ENCODE measurements around the gene EFNA5.

DNA sequence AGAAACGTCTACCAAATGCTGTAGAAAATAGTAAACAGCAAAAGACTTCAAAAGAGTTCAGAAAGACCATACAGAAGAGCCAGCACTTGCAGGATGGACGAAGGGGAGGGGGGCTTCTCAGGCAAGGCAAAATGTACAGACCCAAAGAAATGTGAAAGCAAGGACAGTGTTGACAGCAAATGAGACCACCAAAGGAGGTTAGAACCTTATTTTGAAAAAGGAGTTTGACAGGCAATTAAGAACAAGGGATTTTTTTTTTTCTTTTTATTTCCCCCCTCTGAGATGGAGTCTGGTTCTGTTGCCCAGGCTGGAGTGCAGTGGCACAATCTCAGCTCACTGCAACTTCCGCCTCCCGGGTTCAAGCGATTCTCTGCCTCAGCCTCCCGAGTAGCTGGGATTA, 223.2 kb downstream of the EFNA5 start:
- TF ChIP-seq CTCF (IDR thresholded peaks at IDR 0.05; ENCODE audit: borderline replicate concordance, extremely low read depth, low read length, poor library complexity, severe bottlenecking) (no peak), EZH2 (IDR thresholded peaks at IDR 0.05; ENCODE audit: borderline replicate concordance, low read depth, low read length, severe bottlenecking) (no peak)

All from DND-41 (cell line).